HepG2 (cell line): ENCODE data around the gene RETN. TPM values are rescaled to one million over a fixed set of nuclear protein-coding genes. Genes with fewer than 3 reads are reported as not detected.

Experiments used
- AGO2 ChIP-seq: fragments of 200-400 bp; formaldehyde crosslinking; optimal IDR thresholded peaks from 2 replicates; pipeline ENCODE3; 2017; ENCODE audit warnings: mild to moderate bottlenecking, low read depth, low read length, moderate library complexity
- CC2D1A ChIP-seq: sonication (generic); formaldehyde crosslinking; IDR thresholded peaks from 2 replicates; pipeline ENCODE4 v1.8.1; 2023; ENCODE audit warnings: mild to moderate bottlenecking, missing genetic modification reagents
- CCDC6 ChIP-seq: sonication (generic); formaldehyde crosslinking; IDR thresholded peaks from 2 replicates; pipeline ENCODE4 v1.8.1; 2022; ENCODE audit warnings: mild to moderate bottlenecking, missing genetic modification reagents, moderate library complexity
- NKX3-1 ChIP-seq: sonication (generic); formaldehyde crosslinking; IDR thresholded peaks from 2 replicates; pipeline ENCODE4 v1.5.0; 2020; ENCODE audit warnings: missing genetic modification reagents
- NRL ChIP-seq: sonication (generic); formaldehyde crosslinking; IDR thresholded peaks from 2 replicates; pipeline ENCODE4 v1.5.0; 2020; ENCODE audit warnings: missing genetic modification reagents, mild to moderate bottlenecking, moderate library complexity, borderline replicate concordance
- SCMH1 ChIP-seq: sonication (generic); formaldehyde crosslinking; IDR thresholded peaks from 2 replicates; pipeline ENCODE4 v1.9.0; 2021; ENCODE audit warnings: missing genetic modification reagents, mild to moderate bottlenecking, borderline replicate concordance
- ZBTB21 ChIP-seq: sonication (generic); formaldehyde crosslinking; IDR thresholded peaks from 2 replicates; pipeline ENCODE4 v1.4.0; 2020; ENCODE audit warnings: missing genetic modification reagents
- ZNF430 ChIP-seq: sonication (generic); formaldehyde crosslinking; IDR thresholded peaks from 2 replicates; pipeline ENCODE4 v1.9.0; 2021; ENCODE audit warnings: mild to moderate bottlenecking, missing genetic modification reagents
- ZNF703 ChIP-seq: sonication (generic); formaldehyde crosslinking; IDR thresholded peaks from 2 replicates; pipeline ENCODE4 v1.5.1; 2020; ENCODE audit warnings: missing genetic modification reagents, mild to moderate bottlenecking, moderate library complexity, borderline replicate concordance
- ZNF780A ChIP-seq: sonication (generic); formaldehyde crosslinking; IDR thresholded peaks from 2 replicates; pipeline ENCODE4 v1.8.0; 2022; ENCODE audit warnings: mild to moderate bottlenecking, missing genetic modification reagents, moderate library complexity
- ZNF841 ChIP-seq: sonication (generic); formaldehyde crosslinking; IDR thresholded peaks from 2 replicates; pipeline ENCODE4 v1.8.1; 2023; ENCODE audit warnings: missing genetic modification reagents, borderline replicate concordance
- polyA plus RNA-seq, 8 experiments: library from polyadenylated mRNA; depleted of rRNA in 3 of 8; stranded (reverse) in 7 of 8; unstranded in 1 of 8; fragments of >200 nt; fragmentation: Illumina TruSeq in 4 of 8; extraction: Trizol in 4 of 8; gene quantifications; 2 replicates each; pipeline versions ENCODE4 v1.2.1 to v1.2.3, GENCODE V29; 2011 to 2016; ENCODE audit warnings: low read depth in 4 of 8, missing spikeins in 1 of 8, mixed read lengths in 1 of 8; ENCODE audit not compliant: insufficient read depth in 1 of 8
- total RNA-seq, 5 experiments: library from RNA; depleted of rRNA; stranded (reverse); fragments of >200 nt; fragmentation: Illumina TruSeq; extraction: Trizol; gene quantifications; 2 replicates each; pipeline ENCODE4 v1.2.3, GENCODE V29; 2016; ENCODE audit warnings: low read depth in 1 of 5
- TF ChIP-seq, protein P1 (sequence below): sonication (generic); formaldehyde crosslinking; IDR thresholded peaks from 2 replicates; pipeline ENCODE4 v1.5.1; 2020; ENCODE audit warnings: missing genetic modification reagents, mild to moderate bottlenecking, borderline replicate concordance
- TF ChIP-seq, protein P2 (sequence below): sonication (generic); IDR thresholded peaks from 2 replicates; pipeline ENCODE4 v1.6.1; 2016; ENCODE audit warnings: low read depth, borderline replicate concordance
- TF ChIP-seq, protein P3 (sequence below): sonication (generic); formaldehyde crosslinking; IDR thresholded peaks from 2 replicates; pipeline ENCODE4 v1.8.1; 2023; ENCODE audit warnings: mild to moderate bottlenecking, inconsistent platforms, moderate library complexity, missing genetic modification reagents, borderline replicate concordance
- TF ChIP-seq, protein P4 (sequence below): sonication (generic); formaldehyde crosslinking; IDR thresholded peaks from 2 replicates; pipeline ENCODE4 v1.8.1; 2023; ENCODE audit warnings: mild to moderate bottlenecking, missing genetic modification reagents, borderline replicate concordance
- TF ChIP-seq, protein P5 (sequence below): sonication (generic); formaldehyde crosslinking; IDR thresholded peaks from 2 replicates; pipeline ENCODE4 v1.4.0; 2020; ENCODE audit warnings: missing genetic modification reagents
- TF ChIP-seq, protein P6 (sequence below): sonication (generic); formaldehyde crosslinking; IDR thresholded peaks from 2 replicates; pipeline ENCODE4 v1.4.0; 2020; ENCODE audit warnings: mild to moderate bottlenecking, low read depth, missing genetic modification reagents
- TF ChIP-seq, protein P7 (sequence below), 2 experiments: sonication (generic) in 1 of 2; formaldehyde crosslinking in 1 of 2; IDR thresholded peaks; 2 replicates each; pipeline versions ENCODE4 v1.4.0 to v1.6.1; 2018 to 2020; ENCODE audit warnings: missing genetic modification reagents in 2 of 2, borderline replicate concordance in 1 of 2, low read depth in 1 of 2, mild to moderate bottlenecking in 1 of 2, missing biosample characterization in 1 of 2

RETN gene
- total and polyA plus RNA-seq, 2 of the 13 experiments (the other 11 are each of a cell fraction or from before 2014, with no cell fraction given), result not detected

DNA sequence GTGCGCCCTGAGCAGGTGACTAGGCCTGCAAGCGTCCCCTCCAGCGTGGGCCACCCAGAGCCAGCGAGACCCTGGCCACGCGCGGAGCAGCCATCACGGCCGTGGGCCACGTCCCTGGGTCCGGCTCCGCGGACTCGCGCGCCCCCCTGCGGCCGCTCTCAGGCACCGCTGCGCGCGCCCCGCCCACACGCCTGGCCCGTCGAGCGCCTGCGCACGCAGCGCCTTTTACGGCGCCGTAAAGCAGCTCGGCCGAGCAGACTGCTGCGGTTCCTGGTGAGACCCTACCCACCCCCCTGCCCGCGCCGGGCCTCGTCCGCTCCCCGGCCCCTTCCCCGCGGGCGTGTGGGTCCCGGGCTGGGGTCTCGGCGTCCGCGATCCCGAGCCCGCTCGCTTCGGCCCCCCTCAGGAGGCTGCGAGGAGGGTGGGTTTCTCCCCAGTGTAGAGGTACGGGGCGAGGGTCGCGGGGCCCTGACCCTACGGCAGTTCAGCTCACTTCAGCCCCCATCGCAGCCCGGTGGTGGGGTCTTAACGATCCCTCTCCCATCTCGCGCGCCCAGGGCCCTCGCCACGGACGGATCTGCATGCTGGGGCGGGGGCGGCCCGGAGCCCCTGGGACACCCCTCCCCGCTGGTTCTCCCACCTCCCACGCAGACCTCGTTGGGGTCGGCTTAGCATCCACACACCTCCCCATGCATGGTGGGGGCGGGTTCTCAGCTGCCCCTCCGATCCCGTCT, 11.9 kb downstream of the RETN start, which contains the start of gene TRAPPC5 (continued):
- TF ChIP-seq, protein P1, sequence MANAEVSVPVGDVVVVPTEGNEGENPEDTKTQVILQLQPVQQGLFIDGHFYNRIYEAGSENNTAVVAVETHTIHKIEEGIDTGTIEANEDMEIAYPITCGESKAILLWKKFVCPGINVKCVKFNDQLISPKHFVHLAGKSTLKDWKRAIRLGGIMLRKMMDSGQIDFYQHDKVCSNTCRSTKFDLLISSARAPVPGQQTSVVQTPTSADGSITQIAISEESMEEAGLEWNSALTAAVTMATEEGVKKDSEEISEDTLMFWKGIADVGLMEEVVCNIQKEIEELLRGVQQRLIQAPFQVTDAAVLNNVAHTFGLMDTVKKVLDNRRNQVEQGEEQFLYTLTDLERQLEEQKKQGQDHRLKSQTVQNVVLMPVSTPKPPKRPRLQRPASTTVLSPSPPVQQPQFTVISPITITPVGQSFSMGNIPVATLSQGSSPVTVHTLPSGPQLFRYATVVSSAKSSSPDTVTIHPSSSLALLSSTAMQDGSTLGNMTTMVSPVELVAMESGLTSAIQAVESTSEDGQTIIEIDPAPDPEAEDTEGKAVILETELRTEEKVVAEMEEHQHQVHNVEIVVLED (CRISPR knock-in tag), result peak; percentile 67
- TF ChIP-seq CCDC6 (no peak), ZNF703 (CRISPR knock-in tag) (no peak), AGO2 (no peak), ZNF841 (CRISPR knock-in tag) (no peak), CC2D1A (CRISPR knock-in tag) (no peak), SCMH1 (CRISPR knock-in tag) (no peak), NKX3-1 (CRISPR knock-in tag) (peak; percentile 66; the same call in 1 of the 2 replicates), ZNF780A (CRISPR knock-in tag) (no peak), NRL (CRISPR knock-in tag) (no peak), ZBTB21 (CRISPR knock-in tag) (no peak), ZNF430 (CRISPR knock-in tag) (no peak)
- TF ChIP-seq, protein P2, sequence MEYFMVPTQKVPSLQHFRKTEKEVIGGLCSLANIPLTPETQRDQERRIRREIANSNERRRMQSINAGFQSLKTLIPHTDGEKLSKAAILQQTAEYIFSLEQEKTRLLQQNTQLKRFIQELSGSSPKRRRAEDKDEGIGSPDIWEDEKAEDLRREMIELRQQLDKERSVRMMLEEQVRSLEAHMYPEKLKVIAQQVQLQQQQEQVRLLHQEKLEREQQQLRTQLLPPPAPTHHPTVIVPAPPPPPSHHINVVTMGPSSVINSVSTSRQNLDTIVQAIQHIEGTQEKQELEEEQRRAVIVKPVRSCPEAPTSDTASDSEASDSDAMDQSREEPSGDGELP, result no peak
- TF ChIP-seq, protein P3, sequence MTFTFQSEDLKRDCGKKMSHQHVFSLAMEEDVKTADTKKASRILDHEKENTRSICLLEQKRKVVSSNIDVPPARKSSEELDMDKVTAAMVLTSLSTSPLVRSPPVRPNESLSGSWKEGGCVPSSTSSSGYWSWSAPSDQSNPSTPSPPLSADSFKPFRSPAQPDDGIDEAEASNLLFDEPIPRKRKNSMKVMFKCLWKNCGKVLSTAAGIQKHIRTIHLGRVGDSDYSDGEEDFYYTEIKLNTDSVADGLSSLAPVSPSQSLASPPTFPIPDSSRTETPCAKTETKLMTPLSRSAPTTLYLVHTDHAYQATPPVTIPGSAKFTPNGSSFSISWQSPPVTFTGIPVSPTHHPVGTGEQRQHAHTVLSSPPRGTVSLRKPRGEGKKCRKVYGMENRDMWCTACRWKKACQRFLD (CRISPR knock-in tag), result peak; percentile 68; the same call in 1 of the 2 replicates
- TF ChIP-seq, protein P4, sequence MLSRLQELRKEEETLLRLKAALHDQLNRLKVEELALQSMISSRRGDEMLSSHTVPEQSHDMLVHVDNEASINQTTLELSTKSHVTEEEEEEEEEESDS (CRISPR knock-in tag), result no peak
- TF ChIP-seq, protein P5, sequence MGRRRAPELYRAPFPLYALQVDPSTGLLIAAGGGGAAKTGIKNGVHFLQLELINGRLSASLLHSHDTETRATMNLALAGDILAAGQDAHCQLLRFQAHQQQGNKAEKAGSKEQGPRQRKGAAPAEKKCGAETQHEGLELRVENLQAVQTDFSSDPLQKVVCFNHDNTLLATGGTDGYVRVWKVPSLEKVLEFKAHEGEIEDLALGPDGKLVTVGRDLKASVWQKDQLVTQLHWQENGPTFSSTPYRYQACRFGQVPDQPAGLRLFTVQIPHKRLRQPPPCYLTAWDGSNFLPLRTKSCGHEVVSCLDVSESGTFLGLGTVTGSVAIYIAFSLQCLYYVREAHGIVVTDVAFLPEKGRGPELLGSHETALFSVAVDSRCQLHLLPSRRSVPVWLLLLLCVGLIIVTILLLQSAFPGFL (CRISPR knock-in tag), result 0 out of 2 replicates have a peak, but pooled peaks have one; percentile 33
- TF ChIP-seq, protein P6, sequence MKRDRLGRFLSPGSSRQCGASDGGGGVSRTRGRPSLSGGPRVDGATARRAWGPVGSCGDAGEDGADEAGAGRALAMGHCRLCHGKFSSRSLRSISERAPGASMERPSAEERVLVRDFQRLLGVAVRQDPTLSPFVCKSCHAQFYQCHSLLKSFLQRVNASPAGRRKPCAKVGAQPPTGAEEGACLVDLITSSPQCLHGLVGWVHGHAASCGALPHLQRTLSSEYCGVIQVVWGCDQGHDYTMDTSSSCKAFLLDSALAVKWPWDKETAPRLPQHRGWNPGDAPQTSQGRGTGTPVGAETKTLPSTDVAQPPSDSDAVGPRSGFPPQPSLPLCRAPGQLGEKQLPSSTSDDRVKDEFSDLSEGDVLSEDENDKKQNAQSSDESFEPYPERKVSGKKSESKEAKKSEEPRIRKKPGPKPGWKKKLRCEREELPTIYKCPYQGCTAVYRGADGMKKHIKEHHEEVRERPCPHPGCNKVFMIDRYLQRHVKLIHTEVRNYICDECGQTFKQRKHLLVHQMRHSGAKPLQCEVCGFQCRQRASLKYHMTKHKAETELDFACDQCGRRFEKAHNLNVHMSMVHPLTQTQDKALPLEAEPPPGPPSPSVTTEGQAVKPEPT (CRISPR knock-in tag), result 0 out of 2 replicates have a peak, but pooled peaks have one; percentile 50
- TF ChIP-seq, protein P7, sequence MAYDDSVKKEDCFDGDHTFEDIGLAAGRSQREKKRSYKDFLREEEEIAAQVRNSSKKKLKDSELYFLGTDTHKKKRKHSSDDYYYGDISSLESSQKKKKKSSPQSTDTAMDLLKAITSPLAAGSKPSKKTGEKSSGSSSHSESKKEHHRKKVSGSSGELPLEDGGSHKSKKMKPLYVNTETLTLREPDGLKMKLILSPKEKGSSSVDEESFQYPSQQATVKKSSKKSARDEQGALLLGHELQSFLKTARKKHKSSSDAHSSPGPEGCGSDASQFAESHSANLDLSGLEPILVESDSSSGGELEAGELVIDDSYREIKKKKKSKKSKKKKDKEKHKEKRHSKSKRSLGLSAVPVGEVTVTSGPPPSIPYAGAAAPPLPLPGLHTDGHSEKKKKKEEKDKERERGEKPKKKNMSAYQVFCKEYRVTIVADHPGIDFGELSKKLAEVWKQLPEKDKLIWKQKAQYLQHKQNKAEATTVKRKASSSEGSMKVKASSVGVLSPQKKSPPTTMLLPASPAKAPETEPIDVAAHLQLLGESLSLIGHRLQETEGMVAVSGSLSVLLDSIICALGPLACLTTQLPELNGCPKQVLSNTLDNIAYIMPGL (CRISPR knock-in tag; IDR thresholded peaks at IDR 0.05; ENCODE audit: borderline replicate concordance in 1 of 2, low read depth in 1 of 2), result peak; percentile 84 to 87; a peak in 3 of 4 replicates
